GM13977 (cell line): ENCODE data around the gene TULP3.
"Not testable (repeated sequence)": the region's sequence is repeated elsewhere in the genome, so short reads cannot be mapped to it uniquely, and the experiment has no call there.

ENCODE experiments used
- DNase-seq: peaks from one replicate; pipeline ENCODE4 v3.0.0; 2012; ENCODE audit warnings: low spot score
- in situ Hi-C: fragments of 300-500 bp; cut with MboI; formaldehyde crosslinking; loops from one replicate; pipeline ENCODE4 v1.12.0; 2022; ENCODE audit warnings: low sequenced_read_pairs, low pct_unique_long_range_greater_than_20kb, mixed read lengths, inconsistent platforms; ENCODE audit not compliant: unreplicated experiment
- TF ChIP-seq, protein P1 (sequence below): IDR thresholded peaks from 2 replicates; pipeline ENCODE4 v1.5.1; 2012; ENCODE audit warnings: mild to moderate bottlenecking, control low read depth; ENCODE audit not compliant: insufficient read depth; ENCODE audit errors: extremely low read depth, missing control alignments

The TULP3 gene

DNA sequence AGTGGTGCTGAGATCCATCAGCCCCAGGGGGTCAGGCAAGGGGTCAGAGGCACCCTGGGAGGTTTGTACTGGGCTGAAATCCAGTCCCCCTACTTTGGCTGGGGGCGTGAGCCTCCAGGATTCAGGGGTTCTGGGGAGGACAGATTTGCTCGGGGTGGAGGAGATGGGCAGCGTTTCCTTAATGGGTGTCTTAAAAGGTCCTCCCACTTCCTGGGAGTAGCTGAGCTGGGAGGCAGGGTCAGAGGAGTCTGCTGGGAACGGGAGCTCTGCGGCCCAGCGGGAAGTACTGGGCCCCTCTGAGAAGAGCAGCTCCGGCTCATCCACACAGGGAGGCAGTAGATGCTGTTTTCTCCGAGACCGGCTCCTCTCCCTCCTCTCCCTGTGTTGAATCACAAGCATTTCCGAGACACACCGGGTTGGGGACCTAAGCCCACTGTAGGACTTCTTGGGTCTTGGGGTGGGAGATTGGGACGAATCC is 31.7 kb upstream of the TULP3 start:
- TF ChIP-seq, protein P1, sequence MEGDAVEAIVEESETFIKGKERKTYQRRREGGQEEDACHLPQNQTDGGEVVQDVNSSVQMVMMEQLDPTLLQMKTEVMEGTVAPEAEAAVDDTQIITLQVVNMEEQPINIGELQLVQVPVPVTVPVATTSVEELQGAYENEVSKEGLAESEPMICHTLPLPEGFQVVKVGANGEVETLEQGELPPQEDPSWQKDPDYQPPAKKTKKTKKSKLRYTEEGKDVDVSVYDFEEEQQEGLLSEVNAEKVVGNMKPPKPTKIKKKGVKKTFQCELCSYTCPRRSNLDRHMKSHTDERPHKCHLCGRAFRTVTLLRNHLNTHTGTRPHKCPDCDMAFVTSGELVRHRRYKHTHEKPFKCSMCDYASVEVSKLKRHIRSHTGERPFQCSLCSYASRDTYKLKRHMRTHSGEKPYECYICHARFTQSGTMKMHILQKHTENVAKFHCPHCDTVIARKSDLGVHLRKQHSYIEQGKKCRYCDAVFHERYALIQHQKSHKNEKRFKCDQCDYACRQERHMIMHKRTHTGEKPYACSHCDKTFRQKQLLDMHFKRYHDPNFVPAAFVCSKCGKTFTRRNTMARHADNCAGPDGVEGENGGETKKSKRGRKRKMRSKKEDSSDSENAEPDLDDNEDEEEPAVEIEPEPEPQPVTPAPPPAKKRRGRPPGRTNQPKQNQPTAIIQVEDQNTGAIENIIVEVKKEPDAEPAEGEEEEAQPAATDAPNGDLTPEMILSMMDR, result no peak

DNA sequence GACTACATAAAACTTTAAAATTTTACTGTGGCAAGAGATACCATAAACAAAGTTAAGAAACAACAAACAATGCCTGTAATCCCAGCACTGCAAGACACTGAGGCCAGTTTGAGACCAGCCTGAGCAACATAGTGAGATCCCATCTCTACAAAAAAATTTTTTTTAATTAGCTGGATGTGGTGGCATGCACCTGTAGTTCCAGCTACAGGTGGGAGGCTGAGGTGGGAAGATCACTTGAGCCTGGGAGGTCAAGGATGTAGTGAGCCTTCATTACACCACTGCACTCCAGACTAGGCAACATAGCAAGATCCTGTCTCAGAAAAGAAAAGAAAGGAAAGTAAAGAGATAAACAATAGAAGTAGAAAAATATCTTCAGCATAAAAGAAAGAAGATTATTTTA is 30.5 kb upstream of the TULP3 start:
- TF ChIP-seq, protein P1, result no peak
- in situ Hi-C loops, result no loop called here

More for the DNA sequence above, 31.7 kb upstream of the TULP3 start:
- in situ Hi-C loops, result no loop called here
- no peak for DNase-seq

GRCh38 chr12:2862876-2863275 is 27.8 kb upstream of the TULP3 start:
- in situ Hi-C loops, result no loop called here
- TF ChIP-seq, protein P1, result no peak
- no peak for DNase-seq

More for the DNA sequence above, 30.5 kb upstream of the TULP3 start:
- no peak for DNase-seq

GRCh38 chr12:2863402-2863801 is 27.3 kb upstream of the TULP3 start:
- in situ Hi-C loops, DNase-seq: not testable (repeated sequence)

DNA sequence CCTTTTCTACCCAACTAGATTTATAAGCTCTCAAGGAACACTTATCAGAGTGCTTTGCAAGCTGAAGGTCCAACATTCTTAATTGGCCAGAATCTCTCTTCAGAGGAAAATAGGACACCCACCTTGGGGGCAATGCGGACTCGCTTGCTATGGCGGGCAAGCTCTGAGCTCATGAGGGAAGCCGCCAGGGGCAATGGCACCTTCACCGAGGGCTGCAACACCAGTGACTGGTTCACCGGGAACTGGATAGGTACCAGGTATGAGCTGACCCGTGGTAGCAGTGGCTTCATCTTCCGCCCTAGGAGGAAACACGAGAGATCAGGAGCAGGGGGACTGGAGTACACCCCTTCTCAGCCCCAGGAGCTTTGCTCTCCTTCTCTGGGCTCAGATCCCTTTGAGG is 26.5 kb upstream of the TULP3 start:
- in situ Hi-C loops, result no loop called here
- TF ChIP-seq, protein P1, result no peak
- no peak for DNase-seq

DNA sequence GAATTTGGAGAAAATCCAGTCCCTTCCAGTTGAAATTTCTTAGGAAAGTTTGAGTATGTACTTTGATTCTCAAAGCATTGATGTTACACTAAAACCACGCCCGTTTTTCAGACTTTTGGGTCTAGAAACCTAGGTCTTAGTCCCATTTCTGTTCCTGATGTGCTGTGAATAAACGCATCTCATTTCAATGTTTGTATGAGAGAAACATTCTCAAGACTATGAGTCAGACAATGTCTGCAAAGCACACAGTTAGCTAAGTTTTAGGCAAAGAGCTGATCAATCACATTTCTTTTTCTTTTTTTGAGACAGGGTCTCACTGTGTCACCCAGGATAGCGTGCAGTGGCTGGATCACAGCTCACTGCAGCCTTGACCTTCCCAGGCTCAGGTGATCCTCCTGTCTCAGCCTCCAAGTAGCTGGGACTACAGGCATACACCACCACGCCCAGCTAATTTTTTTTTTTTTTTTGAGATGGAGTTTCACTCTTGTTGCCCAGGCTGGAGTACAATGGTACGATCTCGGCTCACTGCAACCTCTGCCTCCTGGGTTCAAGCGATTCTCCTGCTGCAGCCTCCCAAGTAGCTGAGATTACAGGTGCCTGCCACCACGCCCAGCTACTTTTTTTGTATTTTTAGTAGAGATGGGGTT is 21.6 kb upstream of the TULP3 start:
- DNase-seq, in situ Hi-C loops: not testable (repeated sequence)

GRCh38 chr12:2876431-2877046 is 14.2 kb upstream of the TULP3 start:
- in situ Hi-C loops, result loop anchor here (25.0 kb wide), 1 partner anchor 161 kb away; no protein-coding TSS in a partner anchor
- DNase-seq, result peak; percentile 69

More at GRCh38 chr12:2876431-2877046, 14.2 kb upstream of the TULP3 start:
- TF ChIP-seq, protein P1, result no peak
